PFSK-1 (cell line): ENCODE data around the gene MSL3B.

Source experiments
- FOXP2 ChIP-seq: optimal IDR thresholded peaks from 2 replicates; pipeline ENCODE3; 2011; ENCODE audit warnings: borderline replicate concordance, control low read depth, inconsistent platforms; ENCODE audit not compliant: insufficient read depth; ENCODE audit errors: extremely low read length, extremely low read depth
- POLR2AphosphoS5 ChIP-seq: IDR thresholded peaks from 2 replicates; pipeline ENCODE4 v1.6.1; 2012; ENCODE audit warnings: low read depth, mild to moderate bottlenecking, control low read depth, low read length, moderate library complexity
- REST ChIP-seq, 2 experiments: IDR thresholded peaks; 2 replicates each; pipeline versions ENCODE4 v1.6.1 to v1.8.0; 2011 to 2012; ENCODE audit warnings: low read depth in 2 of 2, low read length in 2 of 2, control low read depth in 1 of 2, inconsistent platforms in 1 of 2, mild to moderate bottlenecking in 1 of 2, moderate library complexity in 1 of 2; ENCODE audit not compliant: insufficient read depth in 1 of 2
- SIN3A ChIP-seq: IDR thresholded peaks from 2 replicates; pipeline ENCODE4 v1.6.1; 2012; ENCODE audit warnings: mild to moderate bottlenecking, low read length, moderate library complexity, borderline replicate concordance; ENCODE audit not compliant: insufficient read depth
- TAF1 ChIP-seq: IDR thresholded peaks from 2 replicates; pipeline ENCODE4 v1.6.1; 2012; ENCODE audit warnings: low read length, control low read depth, borderline replicate concordance; ENCODE audit not compliant: insufficient read depth

The MSL3B gene

GRCh38 chr2:233830111-233830802 is 37.9 kb downstream of the MSL3B start:
- TF ChIP-seq TAF1 (no peak), FOXP2 (no peak), SIN3A (no peak), REST (IDR thresholded peaks at IDR 0.05; ENCODE audit: insufficient read depth in 1 of 2, low read depth in 2 of 2, low read length in 2 of 2) (no peak), POLR2AphosphoS5 (no peak)

DNA sequence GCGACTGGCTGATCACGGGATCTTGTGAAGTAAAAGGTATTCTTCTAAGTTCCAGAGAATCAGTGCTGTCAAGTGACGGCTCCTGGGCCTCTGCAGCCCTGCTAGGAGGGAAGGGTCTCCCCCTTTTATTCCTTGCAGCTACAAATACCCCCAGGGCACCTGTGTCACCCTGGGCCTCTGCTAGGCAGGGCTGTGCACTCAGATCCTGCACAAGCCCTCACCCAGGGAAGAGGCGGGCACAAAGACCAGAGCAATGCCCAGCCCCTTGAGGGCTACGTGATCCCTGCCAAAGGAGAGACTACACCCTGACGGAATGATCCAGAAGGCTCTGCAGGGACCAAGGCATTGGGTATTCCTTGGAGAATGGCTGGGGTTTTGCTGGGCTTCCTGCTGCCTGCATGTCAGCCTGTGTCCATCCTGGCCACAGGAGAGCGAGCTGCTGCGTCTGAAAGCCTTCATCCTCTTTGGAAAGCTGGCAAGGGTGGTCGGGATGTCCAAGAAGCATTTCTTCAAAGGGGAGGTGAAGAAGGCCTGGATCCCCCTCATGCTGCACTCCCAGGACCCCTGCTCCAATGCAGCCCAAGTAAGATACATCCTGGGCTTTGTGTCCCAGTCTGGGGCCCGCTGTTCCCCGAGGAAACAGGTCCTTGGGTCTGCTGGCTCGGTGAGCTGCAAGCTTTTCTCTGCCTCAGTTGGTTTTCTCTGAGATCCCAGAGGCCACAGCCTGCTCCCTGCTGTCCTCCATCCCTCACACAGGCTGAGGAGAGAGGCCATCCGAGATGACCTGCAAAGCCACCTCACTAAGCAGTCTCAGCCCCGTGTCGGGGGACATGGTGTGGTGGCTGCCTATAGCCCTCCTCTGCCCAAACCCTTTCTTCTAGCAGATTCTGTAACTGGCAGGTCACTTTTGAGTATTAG is 38.7 kb downstream of the MSL3B start:
- no peak for TF ChIP-seq POLR2AphosphoS5
- TF ChIP-seq SIN3A, result no peak
- no peak for TF ChIP-seq REST (IDR thresholded peaks at IDR 0.05; ENCODE audit: insufficient read depth in 1 of 2, low read depth in 2 of 2, low read length in 2 of 2)
- no peak for TF ChIP-seq FOXP2
- no peak for TF ChIP-seq TAF1

- TF ChIP-seq SIN3A (no peak), REST (IDR thresholded peaks at IDR 0.05; ENCODE audit: insufficient read depth in 1 of 2, low read depth in 2 of 2, low read length in 2 of 2) (no peak), TAF1 (no peak), FOXP2 (no peak), POLR2AphosphoS5 (no peak)
Observed at GRCh38 chr2:233828546-233829192, 39.5 kb downstream of the MSL3B start.

DNA sequence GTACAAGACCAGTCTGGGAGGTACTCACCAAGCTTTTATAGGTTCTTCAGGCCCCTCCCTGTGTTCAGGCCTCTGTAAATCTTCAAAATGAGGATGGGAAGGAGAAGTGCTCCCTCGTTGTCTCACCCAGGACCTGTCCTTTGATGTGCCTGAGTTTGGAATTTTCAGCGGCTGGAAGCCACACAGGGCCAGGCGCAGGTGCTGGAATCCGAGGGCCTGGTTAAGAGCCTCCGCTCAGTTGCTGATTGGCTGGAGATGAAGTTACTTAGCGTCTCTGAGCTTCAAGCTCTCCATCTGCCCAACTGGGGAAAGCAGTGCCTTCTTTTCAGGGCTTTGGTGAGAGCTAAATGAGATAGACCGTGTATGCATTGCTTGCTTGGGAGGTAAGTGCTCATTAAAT is 43.8 kb downstream of the MSL3B start:
- TF ChIP-seq FOXP2 (no peak), POLR2AphosphoS5 (no peak), TAF1 (no peak), REST (IDR thresholded peaks at IDR 0.05; ENCODE audit: insufficient read depth in 1 of 2, low read depth in 2 of 2, low read length in 2 of 2) (no peak), SIN3A (no peak)
